Calu3 (cell line): Measurements from ENCODE around the gene ANKRD35. TPM values are rescaled to one million over a fixed set of nuclear protein-coding genes. Genes with fewer than 3 reads are reported as not detected.

Experiments
- BruUV-seq: library from RNA; stranded (reverse); fragments of 400-500 nt; replicated peaks from 2 replicates; lab custom pipeline; 2021; lab: Mats Ljungman, UMichigan
- CTCF ChIA-PET: fragments of 300-600 bp; sonication (Branson Sonifier 250); formaldehyde crosslinking; loops from one replicate; lab custom pipeline; 2022; ENCODE audit warnings: antibody characterized with exemption; lab: Charles Lee
- DNase-seq: peaks from one replicate; pipeline ENCODE4 v3.0.0; 2022
- H3K27ac Mint-ChIP-seq: one replicate; pipeline ENCODE4 v1.8.0; 2022; ENCODE audit warnings: mixed read lengths; ENCODE audit not compliant: unreplicated experiment
- H3K27me3 Mint-ChIP-seq: one replicate; pipeline ENCODE4 v1.8.0; 2022; ENCODE audit warnings: mixed read lengths; ENCODE audit not compliant: unreplicated experiment
- H3K36me3 Mint-ChIP-seq: one replicate; pipeline ENCODE4 v1.8.0; 2022; ENCODE audit warnings: mild to moderate bottlenecking, moderate library complexity, mixed read lengths; ENCODE audit not compliant: insufficient read depth, unreplicated experiment
- H3K4me1 Mint-ChIP-seq: one replicate; pipeline ENCODE4 v1.8.0; 2022; ENCODE audit warnings: mild to moderate bottlenecking, low read depth, mixed read lengths; ENCODE audit not compliant: unreplicated experiment
- H3K4me3 Mint-ChIP-seq: one replicate; pipeline ENCODE4 v1.8.0; 2022; ENCODE audit warnings: mild to moderate bottlenecking, low read depth, moderate library complexity, mixed read lengths; ENCODE audit not compliant: unreplicated experiment
- H3K9me3 Mint-ChIP-seq: one replicate; pipeline ENCODE4 v1.8.0; 2022; ENCODE audit warnings: low read depth, mixed read lengths; ENCODE audit not compliant: unreplicated experiment
- intact Hi-C: fragments of 100-400 bp; cut with micrococcal nuclease; formaldehyde crosslinking; loops from one replicate; pipeline ENCODE4 v1.10.0; 2022; ENCODE audit not compliant: unreplicated experiment
- total RNA-seq: library from RNA; stranded (reverse); gene quantifications from 2 replicates; pipeline ENCODE4 v1.2.3, GENCODE V29; 2022
- TF ChIP-seq, protein P1 (sequence below): fragments of 200-600 bp; IDR thresholded peaks from one replicate; pipeline ENCODE4 v1.8.0; 2022; ENCODE audit warnings: antibody characterized with exemption; ENCODE audit not compliant: unreplicated experiment

Gene ANKRD35
- total RNA-seq, 1 experiment from 2014 or later = not detected

DNA sequence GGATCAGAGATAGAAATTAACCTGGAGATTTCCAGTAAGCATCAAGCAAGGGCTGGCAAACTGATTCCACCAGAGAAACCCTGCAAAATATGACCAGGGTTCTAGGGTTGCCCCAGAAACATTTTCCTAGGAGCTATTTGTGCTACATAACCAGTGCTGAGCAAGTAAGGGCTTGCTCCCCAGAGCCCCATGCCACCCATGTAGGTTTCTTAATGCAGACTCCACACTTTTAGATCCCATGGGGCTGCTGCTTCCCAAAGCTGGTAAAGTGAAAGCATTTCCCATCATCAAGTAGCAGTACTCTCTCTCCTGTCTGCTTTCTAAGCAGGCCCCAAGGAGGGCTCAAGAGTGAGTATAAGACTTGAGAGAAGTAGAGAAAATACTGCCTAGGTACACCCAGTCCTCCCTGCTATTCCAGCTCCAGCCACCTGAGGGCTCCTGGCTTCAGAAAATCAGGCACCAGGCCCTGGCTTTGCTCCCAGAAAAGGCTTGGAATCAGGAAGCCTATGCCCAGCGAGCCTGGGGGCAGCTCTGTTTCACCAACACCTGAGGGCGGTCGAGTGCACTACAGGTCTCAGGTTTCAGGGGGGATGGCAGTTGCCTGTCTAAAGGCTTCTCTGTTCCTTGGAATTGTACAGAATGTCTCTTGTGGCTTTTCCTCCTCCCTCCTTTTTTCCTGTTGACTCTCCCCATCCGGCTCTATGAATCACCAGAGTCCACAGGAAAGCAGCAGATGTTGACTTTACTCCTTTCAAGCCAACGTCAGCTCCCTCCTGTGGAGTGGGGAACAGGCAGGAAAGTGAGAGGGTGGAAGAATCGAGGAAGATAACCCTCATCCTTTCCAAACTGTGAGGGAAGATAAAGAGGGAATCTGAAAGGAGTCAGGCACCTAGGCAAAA lies 6.2 kb upstream of the ANKRD35 start:
- DNase-seq = peak; percentile 98
- CTCF ChIA-PET = interaction anchor here (1.0 to 3.4 kb wide), 23 partner anchors 10 to 145 kb away, joined by 3 to 77 read pairs (median 6); partner anchors contain the start of genes ANKRD34A, ITGA10, LIX1L and NUDT17

DNA sequence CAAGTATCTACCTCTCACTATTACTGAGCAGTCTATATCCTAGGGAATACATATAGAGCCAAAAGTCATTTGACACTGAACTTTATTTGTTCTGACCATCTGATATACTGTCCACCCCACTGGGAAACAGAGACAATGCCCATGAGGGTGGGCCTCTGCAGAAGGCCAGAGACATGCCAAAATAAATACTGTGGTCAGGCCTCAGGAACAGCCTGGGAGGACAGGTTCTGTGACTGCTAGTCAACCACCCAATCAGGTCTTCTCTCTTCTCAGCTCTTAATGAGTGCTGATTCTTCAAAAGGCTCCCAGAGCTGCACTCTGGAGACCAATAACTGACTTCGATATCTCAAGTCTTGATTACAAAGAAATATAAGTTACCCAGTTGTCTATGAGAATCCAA lies 5.5 kb upstream of the ANKRD35 start:
- DNase-seq = peak; percentile 79
- BruUV-seq = no TSS peak
- Mint-ChIP-seq H3K36me3 (peaks cover 10% of the 10 kb centered on the region), H3K9me3 (no peaks in the 10 kb centered on the region), H3K27me3 (no peaks in the 10 kb centered on the region), H3K4me3 (no peak overlapping the region), H3K4me1 (peaks cover 66% of the 10 kb centered on the region), H3K27ac (peak overlapping the region; percentile 71)
- CTCF ChIA-PET = interaction anchor here (1.0 to 3.4 kb wide), 18 partner anchors 11 to 146 kb away, joined by 3 to 77 read pairs (median 10); partner anchors contain the start of genes ANKRD34A, ITGA10, LIX1L and NUDT17
- TF ChIP-seq, protein P1, sequence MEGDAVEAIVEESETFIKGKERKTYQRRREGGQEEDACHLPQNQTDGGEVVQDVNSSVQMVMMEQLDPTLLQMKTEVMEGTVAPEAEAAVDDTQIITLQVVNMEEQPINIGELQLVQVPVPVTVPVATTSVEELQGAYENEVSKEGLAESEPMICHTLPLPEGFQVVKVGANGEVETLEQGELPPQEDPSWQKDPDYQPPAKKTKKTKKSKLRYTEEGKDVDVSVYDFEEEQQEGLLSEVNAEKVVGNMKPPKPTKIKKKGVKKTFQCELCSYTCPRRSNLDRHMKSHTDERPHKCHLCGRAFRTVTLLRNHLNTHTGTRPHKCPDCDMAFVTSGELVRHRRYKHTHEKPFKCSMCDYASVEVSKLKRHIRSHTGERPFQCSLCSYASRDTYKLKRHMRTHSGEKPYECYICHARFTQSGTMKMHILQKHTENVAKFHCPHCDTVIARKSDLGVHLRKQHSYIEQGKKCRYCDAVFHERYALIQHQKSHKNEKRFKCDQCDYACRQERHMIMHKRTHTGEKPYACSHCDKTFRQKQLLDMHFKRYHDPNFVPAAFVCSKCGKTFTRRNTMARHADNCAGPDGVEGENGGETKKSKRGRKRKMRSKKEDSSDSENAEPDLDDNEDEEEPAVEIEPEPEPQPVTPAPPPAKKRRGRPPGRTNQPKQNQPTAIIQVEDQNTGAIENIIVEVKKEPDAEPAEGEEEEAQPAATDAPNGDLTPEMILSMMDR = no peak
- intact Hi-C loops = loop anchor here (1.0 to 5.0 kb wide), 3 partner anchors 36 to 116 kb away; partner anchors contain the start of gene RBM8A

More for the DNA sequence above, 6.2 kb upstream of the ANKRD35 start:
- TF ChIP-seq, protein P1 = peak; percentile 96
- peaks cover 66% of the 10 kb centered on the region for H3K4me1 Mint-ChIP-seq
- no peaks in the 10 kb centered on the region for H3K9me3 Mint-ChIP-seq
- BruUV-seq = no TSS peak
- H3K4me3 Mint-ChIP-seq = peak overlapping the region; percentile 31
- peak overlapping the region; percentile 71 for H3K27ac Mint-ChIP-seq
- peaks cover 9% of the 10 kb centered on the region for H3K36me3 Mint-ChIP-seq
- H3K27me3 Mint-ChIP-seq = no peaks in the 10 kb centered on the region
- intact Hi-C loops = loop anchor here (1.0 to 5.0 kb wide), 5 partner anchors 11 to 115 kb away; partner anchors contain the start of genes ITGA10 and RBM8A

DNA sequence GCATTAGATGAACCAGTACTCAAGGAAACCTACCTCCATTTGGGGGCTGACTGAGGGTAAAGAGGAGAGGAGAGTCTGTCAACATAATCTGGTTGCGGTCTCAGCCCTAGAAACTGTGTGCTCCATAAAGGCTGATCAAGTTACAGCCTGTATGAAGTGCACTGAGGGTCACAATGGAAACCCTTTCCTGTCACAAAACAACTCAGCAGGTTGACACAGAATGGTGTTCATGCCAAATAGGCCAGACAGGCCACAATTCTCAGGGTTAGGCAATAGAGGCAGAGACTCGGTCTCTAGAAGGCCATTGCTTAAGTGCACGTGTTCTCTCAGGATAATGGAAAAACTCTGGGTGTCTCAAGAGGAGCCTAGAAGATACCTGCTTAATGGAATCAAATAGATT lies 4.1 kb upstream of the ANKRD35 start:
- CTCF ChIA-PET = no interaction called here
- TF ChIP-seq, protein P1 = no peak
- no TSS peak for BruUV-seq
- H3K27me3 Mint-ChIP-seq = peaks cover 12% of the 10 kb centered on the region
- no peak overlapping the region for H3K27ac Mint-ChIP-seq
- H3K4me3 Mint-ChIP-seq = no peak overlapping the region
- intact Hi-C loops = loop anchor here (2.0 to 5.0 kb wide), 2 partner anchors 38 to 117 kb away; partner anchors contain the start of gene RBM8A
- DNase-seq = no peak
- H3K36me3 Mint-ChIP-seq = peaks cover 17% of the 10 kb centered on the region
- H3K4me1 Mint-ChIP-seq = peaks cover 77% of the 10 kb centered on the region
- no peaks in the 10 kb centered on the region for H3K9me3 Mint-ChIP-seq

DNA sequence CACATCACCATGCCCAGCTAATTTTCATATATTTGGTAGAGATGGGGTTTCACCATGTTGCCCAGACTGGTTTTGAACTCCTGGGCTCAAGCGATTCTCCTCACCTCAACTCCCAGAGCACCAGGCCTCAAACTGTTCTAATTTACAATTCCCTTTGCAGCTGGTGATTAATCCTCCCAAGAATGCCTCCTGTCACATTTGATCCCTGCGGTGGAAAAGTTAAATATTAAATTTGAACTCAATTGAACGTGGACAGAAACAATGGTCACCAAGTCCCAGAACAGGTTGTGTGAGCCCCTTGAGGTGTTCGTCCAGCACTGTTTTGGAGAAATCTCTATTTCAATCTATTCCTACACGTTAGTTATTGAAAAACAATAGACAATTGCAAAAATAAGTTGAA lies 2.0 kb upstream of the ANKRD35 start:
- peak overlapping the region; percentile 56 for H3K4me3 Mint-ChIP-seq
- intact Hi-C loops = loop anchor here (2.0 kb wide), 1 partner anchor 29 kb away; the partner anchor contains the start of gene PIAS3
- H3K27me3 Mint-ChIP-seq = peaks cover 20% of the 10 kb centered on the region

More for the DNA sequence above, 2.0 kb upstream of the ANKRD35 start:
- CTCF ChIA-PET = interaction anchor here (0.6 to 2.0 kb wide), 5 partner anchors 9 to 107 kb away, joined by 4 to 16 read pairs (median 5); partner anchors contain the start of genes NUDT17 and PIAS3
- no TSS peak for BruUV-seq
- DNase-seq = peak; percentile 67
- H3K27ac Mint-ChIP-seq = peak overlapping the region; percentile 81
- TF ChIP-seq, protein P1 = no peak
- peaks cover 69% of the 10 kb centered on the region for H3K4me1 Mint-ChIP-seq
- H3K36me3 Mint-ChIP-seq = peaks cover 17% of the 10 kb centered on the region
- no peaks in the 10 kb centered on the region for H3K9me3 Mint-ChIP-seq
